Fibroblast of lung (primary cell): Measurements from ENCODE around the gene ASTN2.

Experiments
- CTCF ChIP-seq, 2 donors: IDR thresholded peaks in 1 of 2; conservative IDR thresholded peaks in 1 of 2; 1 replicate in 1 of 2; 2 replicates in 1 of 2; pipeline ENCODE4 v1.5.1; 2011 to 2012; ENCODE audit warnings: low read length in 2 of 2, control low read depth in 1 of 2, inconsistent platforms in 1 of 2, low read depth in 1 of 2, mild to moderate bottlenecking in 1 of 2
- EZH2 ChIP-seq: IDR thresholded peaks from 2 replicates; pipeline ENCODE4 v1.5.1; 2012; ENCODE audit warnings: low read length, control low read depth, mild to moderate bottlenecking; ENCODE audit errors: missing control alignments

DNA sequence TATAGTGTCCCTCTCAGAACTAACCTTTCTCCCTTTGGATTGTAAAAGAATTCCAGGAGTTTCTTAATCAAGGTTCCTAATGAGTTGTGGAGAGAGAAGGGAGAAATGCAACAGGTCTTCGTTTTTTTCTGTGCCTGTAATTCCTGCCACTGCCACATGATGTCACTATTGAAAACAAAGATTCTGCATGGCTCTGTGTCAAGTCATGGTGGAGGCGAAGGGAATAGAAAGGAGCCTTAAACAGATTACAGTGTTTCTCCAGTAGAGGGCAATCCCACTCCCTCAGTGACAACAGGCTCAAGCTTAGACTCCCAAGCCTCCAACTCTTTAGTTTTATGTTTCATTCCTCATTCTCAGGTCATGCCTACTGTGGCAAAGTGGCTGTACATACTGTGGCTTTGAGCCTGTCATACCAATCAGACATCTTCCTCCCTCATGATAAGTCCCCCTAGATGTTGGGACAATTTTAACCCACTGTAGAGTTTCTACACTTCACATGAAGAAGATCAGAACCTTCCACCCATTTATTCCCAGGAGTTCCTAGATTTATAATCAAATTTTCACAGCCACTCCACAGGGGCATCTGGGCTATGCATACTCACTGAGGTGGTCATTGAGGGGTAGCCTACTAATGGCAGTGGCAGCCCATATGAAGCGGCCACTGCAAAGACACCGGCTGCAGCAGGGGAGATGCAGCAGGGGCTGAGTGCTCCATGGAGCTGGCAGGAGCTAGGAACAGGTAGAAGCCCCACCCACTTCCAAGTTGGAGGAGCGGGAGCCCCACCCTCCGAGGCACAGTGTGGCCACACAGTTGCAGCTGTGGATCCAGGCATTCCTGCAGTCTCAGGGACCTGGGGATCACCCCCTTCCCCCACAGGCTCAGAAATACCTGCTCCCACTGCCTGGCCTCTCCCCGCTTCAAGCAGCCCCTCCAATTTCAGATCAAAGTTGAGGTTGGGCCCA is 825.2 kb downstream of the ASTN2 start:
- TF ChIP-seq CTCF (conservative IDR thresholded peaks at IDR 0.05 in 1 of 2, IDR thresholded peaks at IDR 0.05 in 1 of 2; ENCODE audit: low read depth in 1 of 2, low read length in 2 of 2) (peak; percentile 56 to 63), EZH2 (no peak)
